Effector CD4-positive, alpha-beta T cell (primary cell): ENCODE data around the gene RPL34.
A peak's percentile ranks its signal among the peaks of the same experiment; 100 is the strongest.

Source experiments
- DNase-seq: peaks from one replicate; pipeline ENCODE4 v3.0.0-alpha.2; 2020

The RPL34 gene

DNA sequence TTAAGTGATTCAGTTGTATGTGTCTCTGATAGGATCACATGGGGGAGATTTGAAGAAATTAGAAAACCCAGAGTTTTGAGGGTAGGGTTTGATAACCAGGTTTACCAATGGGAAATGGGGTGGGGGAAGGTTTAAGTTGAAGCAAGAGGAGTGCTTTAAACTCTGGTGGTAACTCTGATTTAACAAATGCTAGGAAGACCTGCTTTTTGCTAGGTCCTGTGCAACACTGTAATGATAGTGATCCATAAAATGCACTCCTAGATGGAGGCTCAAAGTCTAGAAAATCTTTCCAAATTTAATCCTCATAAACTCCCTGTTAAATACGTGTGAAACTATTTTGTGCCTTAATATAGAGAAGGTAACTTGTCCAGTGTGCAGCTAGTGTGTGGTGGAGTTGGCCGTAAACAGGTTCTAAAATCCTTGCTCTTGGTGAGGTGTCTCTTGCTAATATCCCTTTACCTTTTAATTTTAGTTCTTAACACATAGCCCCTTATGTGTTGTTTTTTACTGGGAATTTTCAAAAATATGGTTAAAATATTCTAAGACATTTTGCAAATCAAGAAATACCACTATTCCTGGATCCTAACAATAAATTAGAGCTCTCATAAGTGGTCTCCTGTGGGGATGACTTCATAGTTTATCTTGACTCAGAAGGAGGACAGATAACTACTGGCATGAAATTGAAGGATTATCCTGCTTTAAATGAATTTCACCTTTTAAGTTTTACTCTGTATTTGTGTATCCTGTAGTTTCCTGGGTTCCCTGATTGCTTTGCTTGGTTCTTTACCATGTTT lies 4.1 kb downstream of the RPL34 start:
- DNase-seq, result no peak

DNA sequence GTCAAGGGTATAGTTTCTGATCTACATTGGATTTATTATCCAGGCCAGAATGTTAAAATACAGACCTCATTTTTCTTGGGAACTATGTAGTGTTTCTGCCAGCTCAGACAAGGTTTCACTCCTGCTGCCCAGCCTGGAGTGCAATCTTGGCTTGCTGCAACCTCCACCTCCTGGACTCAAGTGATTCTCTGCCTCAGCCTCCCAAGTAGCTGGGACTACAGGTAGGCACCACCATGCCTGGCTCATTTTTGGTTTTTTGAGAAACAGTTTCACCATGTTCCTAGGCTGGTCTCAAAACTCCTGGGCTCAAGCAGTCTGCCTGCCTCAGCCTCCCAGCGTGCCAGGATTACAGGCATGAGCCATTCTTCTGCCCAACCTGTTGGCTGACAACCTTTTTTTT lies 5.7 kb downstream of the RPL34 start:
- no peak for DNase-seq

DNA sequence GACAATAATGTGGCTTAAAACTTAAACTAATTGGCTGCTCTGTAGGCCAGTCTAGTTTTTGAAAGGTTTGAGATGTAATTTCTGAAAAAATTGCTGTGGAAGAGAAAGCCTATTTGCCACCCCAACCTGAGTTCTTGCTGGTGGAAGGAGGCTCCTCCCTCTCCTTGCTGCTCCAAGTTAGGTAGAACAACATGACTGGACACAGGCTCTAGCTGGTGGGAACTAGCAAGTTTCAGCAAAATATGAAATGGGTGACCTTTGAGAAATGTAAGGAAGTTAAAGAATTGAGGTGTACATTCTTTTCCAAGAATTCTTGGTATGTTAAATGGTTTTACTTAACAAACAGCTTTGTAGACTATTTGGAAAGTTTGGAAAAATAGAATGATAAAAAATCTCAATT lies 8.0 kb downstream of the RPL34 start:
- DNase-seq, result no peak

DNA sequence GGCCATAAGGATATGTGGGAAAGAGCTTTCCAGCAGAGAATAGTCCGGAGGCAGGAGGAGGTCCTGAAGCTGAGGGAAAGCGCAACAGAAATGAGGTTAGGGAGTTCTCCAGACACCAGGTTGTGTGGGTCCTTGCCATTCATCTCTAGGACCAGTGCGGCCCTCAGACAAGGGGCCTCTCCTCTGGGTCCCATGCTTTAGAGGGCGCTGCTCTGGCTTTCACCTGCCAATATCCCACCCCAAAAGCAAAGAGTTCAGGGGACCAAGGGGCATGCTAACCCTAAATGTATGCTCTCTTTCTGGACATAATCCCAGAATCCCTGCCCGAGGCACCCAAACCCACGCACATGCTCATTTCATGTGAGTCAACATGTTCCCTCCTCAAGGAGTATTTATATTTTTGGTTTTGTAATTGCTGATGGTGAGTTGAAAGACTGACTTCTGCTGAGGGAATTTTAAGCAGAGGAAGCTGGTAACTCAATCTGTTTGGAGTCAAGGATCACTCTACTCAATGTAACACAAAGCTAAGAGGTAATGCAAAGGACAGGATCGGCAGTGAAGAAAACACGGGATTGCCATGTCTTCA lies 14.8 kb downstream of the RPL34 start:
- DNase-seq, result no peak

DNA sequence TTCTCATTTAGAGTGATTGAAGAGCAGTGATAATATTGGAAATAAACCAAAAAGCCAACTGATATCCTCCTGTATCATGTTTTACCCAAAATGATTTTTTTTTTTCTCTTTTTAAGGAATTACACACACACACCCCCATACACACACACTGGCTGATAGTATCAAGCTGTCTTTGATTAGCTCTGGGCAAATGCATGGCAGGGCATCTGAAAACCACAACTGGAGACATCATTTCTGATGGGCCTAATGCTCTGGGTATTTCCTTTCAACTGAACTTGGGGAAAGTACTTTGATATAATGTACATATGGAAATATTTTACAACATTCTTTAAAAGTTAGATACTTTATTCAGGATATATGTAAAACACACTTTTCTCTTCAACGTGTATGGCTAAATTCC lies 15.9 kb downstream of the RPL34 start:
- DNase-seq, result no peak

DNA sequence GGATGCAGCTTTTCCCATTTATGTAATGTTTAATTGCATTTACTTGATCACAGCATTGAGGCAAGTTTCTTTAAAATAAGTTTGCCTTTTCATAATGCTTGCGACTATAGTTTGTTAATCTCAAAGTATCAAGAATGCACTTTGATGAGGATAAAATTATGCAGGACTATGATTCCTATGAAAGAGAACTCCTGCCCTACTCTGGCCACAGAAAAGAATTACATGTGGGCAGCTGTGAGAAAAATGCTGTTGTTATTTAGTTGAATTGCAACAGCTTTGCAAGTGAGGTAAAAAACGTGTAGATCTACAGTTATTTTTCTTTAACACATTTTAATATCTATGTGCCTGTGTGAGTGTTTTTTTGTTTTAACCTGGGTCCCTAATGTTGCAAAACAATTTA lies 17.5 kb downstream of the RPL34 start:
- no peak for DNase-seq

DNA sequence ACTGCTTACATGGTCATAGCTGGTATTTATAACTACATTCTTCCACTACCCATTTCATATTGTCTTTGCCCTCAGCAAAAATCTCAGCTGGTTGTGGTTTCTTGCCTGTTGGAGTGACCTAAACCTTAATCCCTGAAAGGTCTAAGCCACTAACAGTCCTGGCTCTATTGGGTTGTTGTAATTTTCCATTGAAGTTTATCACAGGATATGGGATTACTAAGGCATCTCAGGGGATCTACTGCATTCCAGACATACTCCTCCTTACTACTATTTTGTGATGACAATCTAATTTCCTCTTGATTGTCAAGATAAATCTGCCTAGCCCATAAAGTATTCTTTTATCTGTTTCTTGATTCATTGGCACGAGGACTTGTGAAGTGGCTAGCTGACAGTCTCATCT lies 23.9 kb downstream of the RPL34 start:
- DNase-seq, result no peak

DNA sequence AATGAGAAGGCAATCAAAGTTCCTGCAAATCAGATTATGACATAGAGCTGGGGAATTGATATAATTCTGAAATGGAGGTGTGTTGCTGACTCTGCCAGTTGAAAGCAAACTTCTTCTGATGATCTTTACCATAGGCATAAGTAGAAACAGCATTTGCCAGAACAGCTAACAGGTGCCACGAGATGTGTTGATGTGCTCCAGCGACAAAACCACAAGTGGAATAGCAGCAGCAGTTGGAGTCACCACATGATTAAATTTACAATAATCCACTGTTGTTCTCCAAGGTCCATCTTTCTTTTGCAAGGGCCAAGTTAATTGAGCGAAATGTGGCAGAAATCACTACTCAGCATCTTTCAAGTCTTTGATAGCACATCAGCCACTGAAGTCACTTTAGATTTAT lies 26.3 kb downstream of the RPL34 start:
- no peak for DNase-seq

DNA sequence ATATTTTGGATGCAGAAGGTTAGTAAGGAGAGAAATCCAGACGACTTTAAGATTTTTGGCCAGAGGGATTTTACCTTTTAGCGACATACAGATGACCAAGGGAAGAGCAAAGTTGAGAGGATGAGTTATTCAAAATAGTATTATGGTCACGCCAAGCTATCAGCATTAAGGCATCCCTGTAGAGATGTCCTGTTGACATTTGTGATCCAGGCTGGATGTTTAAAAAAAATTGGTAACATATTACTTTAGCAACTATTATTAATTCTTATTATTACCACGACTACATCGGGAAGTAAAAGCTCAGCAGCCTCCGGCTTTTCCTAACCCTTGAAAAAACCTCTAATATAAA lies 29.5 kb downstream of the RPL34 start:
- DNase-seq, result no peak

DNA sequence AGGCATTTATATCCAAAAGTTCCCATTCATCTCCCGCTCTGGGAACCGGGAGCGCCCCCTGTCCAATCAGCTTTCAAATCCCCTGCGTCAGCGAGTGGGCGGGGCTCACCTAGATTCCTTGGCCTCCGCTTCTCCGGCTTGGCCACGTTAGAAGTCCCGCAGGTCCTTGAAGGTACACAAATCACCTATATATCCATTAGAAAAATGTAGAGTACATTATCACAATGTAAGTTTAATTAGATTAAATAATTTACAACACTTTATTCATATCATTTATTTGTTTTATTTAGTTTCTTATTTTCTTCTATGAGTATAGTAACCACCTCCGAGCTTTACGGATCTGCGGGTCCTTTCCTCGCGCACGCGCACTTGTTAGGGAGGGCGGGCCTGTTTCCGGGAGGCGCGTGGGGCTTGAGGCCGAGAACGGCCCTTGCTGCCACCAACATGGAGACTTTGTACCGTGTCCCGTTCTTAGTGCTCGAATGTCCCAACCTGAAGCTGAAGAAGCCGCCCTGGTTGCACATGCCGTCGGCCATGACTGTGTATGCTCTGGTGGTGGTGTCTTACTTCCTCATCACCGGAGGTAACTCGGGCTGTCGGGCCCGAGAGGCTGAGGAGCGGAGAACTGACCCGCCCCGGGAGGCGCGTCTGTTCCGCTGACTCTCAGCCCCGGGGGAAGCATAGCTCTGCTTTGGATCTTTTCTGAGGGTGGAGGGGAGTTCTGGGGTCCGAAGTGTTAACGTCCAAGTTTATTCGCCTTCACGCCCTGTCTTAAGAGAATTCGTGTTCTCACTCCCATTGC lies 30.0 kb downstream of the RPL34 start, which contains the start of gene OSTC:
TSS of gene OSTC (plus strand) at position 388 of the 802 bp plus-strand sequence. CDS start at position 445, 57 bp downstream.
- DNase-seq, result peak; percentile 91

DNA sequence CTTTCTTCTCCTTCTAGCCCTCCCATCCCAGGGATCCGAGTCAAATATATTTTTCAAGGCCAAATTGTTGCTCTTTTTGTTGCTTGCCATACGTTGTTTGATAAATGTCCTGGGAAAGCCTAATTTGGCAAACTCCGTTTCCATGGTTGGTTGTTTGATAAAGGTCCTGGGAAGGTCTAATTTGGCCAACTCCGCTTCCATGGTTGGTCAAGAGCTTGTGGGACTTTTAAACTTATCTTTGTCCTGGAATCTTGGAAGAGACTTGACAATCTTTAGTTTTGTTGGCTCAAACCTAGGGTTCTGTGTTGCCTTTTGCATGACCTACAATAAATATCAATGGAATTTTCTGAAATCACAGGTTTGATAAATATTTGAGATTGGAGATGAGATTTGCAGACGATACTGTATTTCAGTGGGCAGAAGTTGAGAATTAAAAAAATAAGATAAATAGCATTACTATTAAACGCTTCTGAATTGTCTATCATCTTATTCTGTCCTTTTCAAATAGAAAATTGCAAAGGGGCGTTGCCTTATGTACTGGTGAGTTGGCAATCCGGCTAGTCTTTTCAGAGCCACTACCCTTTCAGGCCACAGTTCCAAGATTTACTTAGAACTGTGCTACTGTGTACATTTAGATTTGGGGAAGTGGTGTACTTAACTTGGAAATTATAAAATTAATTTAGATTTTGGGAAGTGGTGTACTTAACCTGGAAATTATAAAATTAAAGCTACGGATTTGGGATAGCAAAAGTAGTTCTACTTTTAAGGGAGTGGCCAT lies 30.8 kb downstream of the RPL34 start:
- DNase-seq, result no peak

DNA sequence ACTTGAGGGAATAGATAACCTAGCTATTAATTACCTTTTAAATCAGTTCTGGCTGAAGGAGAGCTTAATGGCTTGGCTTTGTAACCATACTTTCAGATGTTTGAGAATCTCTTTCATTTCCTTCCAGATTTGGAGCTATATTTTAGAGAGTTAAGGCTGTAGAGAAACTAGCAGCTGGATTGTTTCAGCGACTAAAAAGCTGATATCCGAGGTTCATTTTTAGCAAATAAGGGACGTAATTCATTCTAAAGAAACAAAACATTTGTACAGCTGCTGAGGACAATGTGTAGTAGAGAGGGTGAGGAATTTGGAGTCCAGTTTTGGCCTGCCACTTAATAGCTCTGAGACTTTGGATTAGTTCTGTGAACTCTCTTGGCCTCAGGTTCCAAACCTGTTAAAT lies 42.3 kb downstream of the RPL34 start:
- DNase-seq, result no peak

DNA sequence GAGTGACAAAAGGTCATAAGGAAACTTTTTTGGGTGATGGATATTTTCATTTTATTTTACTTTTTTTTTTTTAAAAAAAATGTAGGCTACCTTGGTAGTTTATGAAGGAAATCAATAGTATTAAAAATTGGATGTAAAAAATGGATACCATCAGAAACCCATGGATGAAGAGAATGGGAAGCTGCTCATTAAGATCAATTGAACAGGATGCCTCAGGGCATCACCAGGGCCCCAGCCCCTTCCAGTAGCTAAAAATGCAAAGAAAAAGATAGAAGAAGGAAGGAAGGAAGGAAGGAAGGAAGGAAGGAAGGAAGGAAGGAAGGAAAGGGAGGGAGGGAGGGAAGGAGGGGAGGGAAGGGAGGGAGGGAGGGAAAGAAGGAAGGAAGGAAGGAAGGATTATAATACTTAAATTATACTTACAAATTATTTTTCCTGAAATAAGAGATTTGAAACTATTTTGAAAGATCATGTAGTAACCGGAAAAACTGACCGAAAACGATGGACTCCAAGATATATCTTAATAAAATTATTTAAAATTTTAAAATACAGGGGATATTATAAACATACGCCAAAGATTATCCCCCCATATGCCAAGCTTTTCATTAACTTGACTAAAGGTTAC lies 54.1 kb downstream of the RPL34 start:
- DNase-seq, result no peak
